IMR-90 (cell line): ENCODE data around the gene PPP1R8. TPM values are rescaled to one million over a fixed set of nuclear protein-coding genes. Genes with fewer than 3 reads are reported as not detected.
A peak's percentile ranks its signal among the peaks of the same experiment; 100 is the strongest.

Source experiments
- ATAC-seq: fragments of 200-7000 bp; cut with Tn5 transposase; 2 replicates; pipeline ENCODE4 v1.9.1; 2020; ENCODE audit warnings: low read depth, mild to moderate bottlenecking, moderate library complexity
- BruUV-seq: library from RNA; stranded (reverse); fragments of 400-500 nt; replicated peaks from 2 replicates; lab custom pipeline; 2021; lab: Mats Ljungman, UMichigan
- CTCF ChIA-PET: fragments of 300-600 bp; formaldehyde crosslinking; extraction: SDS; loops from one replicate; lab custom pipeline; 2021; ENCODE audit warnings: antibody characterized with exemption; lab: Yijun Ruan, JAX
- POLR2A ChIA-PET: fragments of 300-600 bp; sonication (Branson Sonifier 250); formaldehyde crosslinking; loops from one replicate; lab custom pipeline; 2022; ENCODE audit warnings: antibody characterized with exemption; ENCODE audit not compliant: unreplicated experiment; lab: Charles Lee
- DNase-seq: peaks from one replicate; pipeline ENCODE4 v3.0.0; 2013
- H2AFZ ChIP-seq: replicated peaks from 2 replicates; pipeline ENCODE3; 2013; ENCODE audit warnings: low read length, mild to moderate bottlenecking; ENCODE audit not compliant: poor library complexity
- H2AK5ac ChIP-seq: 2 replicates; pipeline ENCODE4 v1.6.1; 2013; ENCODE audit warnings: low read depth, low read length, inconsistent platforms
- H2AK9ac ChIP-seq: replicated peaks from 2 replicates; pipeline ENCODE3; 2013; ENCODE audit warnings: mild to moderate bottlenecking, low read depth, low read length, moderate library complexity; ENCODE audit not compliant: poor library complexity
- H2BK120ac ChIP-seq: 2 replicates; pipeline ENCODE4 v1.6.1; 2013; ENCODE audit warnings: low read depth, low read length, inconsistent platforms
- H2BK15ac ChIP-seq: 3 replicates; pipeline ENCODE4 v1.6.1; 2013; ENCODE audit warnings: low read depth, low read length, inconsistent platforms
- H2BK20ac ChIP-seq: 2 replicates; pipeline ENCODE4 v1.6.1; 2013; ENCODE audit warnings: low read depth, mild to moderate bottlenecking, inconsistent platforms, low read length, moderate library complexity
- H2BK5ac ChIP-seq: 2 replicates; pipeline ENCODE4 v1.6.1; 2013; ENCODE audit warnings: mild to moderate bottlenecking, low read depth, low read length, inconsistent platforms; ENCODE audit not compliant: poor library complexity, severe bottlenecking
- H3K14ac ChIP-seq: replicated peaks from 2 replicates; pipeline ENCODE4 v1.6.1; 2013; ENCODE audit warnings: low read depth, low read length, inconsistent platforms
- H3K18ac ChIP-seq: 2 replicates; pipeline ENCODE4 v1.6.1; 2013; ENCODE audit warnings: low read depth, low read length, control low read depth
- H3K23ac ChIP-seq: 2 replicates; pipeline ENCODE4 v1.6.1; 2013; ENCODE audit warnings: low read depth, low read length, inconsistent platforms
- H3K27ac ChIP-seq: 2 replicates; pipeline ENCODE4 v1.5.1; 2013; ENCODE audit warnings: mild to moderate bottlenecking, control low read depth, low read length; ENCODE audit not compliant: insufficient read depth
- H3K27me3 ChIP-seq: 2 replicates; pipeline ENCODE4 v1.6.1; 2013; ENCODE audit warnings: low read length; ENCODE audit not compliant: control insufficient read depth, insufficient read depth
- H3K36me3 ChIP-seq: 2 replicates; pipeline ENCODE4 v1.6.1; 2013; ENCODE audit warnings: low read length, mixed read lengths; ENCODE audit not compliant: control insufficient read depth, insufficient read depth
- H3K4ac ChIP-seq: 2 replicates; pipeline ENCODE4 v1.6.1; 2013; ENCODE audit warnings: low read depth, low read length, inconsistent platforms
- H3K4me1 ChIP-seq: 2 replicates; pipeline ENCODE4 v1.6.1; 2013; ENCODE audit warnings: low read length, mixed read lengths; ENCODE audit not compliant: control insufficient read depth, insufficient read depth
- H3K4me2 ChIP-seq: 2 replicates; pipeline ENCODE4 v1.6.1; 2013; ENCODE audit warnings: low read depth, mild to moderate bottlenecking, control low read depth, low read length, moderate library complexity
- H3K4me3 ChIP-seq: 2 replicates; pipeline ENCODE4 v1.5.1; 2013; ENCODE audit warnings: low read depth, mild to moderate bottlenecking, control low read depth, low read length, moderate library complexity; ENCODE audit not compliant: insufficient read depth
- H3K56ac ChIP-seq: 2 replicates; pipeline ENCODE4 v1.6.1; 2013; ENCODE audit warnings: low read length, inconsistent platforms; ENCODE audit not compliant: insufficient read depth; ENCODE audit errors: extremely low read depth
- H3K79me1 ChIP-seq, 2 experiments: 2 replicates each; pipeline ENCODE4 v1.6.1; 2013; ENCODE audit warnings: low read length in 2 of 2, inconsistent platforms in 1 of 2, low read depth in 1 of 2
- H3K9ac ChIP-seq: 2 replicates; pipeline ENCODE4 v1.6.1; 2013; ENCODE audit warnings: low read depth, low read length, control low read depth
- H3K9me1 ChIP-seq: 2 replicates; pipeline ENCODE4 v1.6.1; 2013; ENCODE audit warnings: low read length, inconsistent platforms; ENCODE audit not compliant: insufficient read depth
- H3K9me3 ChIP-seq: 2 replicates; pipeline ENCODE4 v1.6.1; 2013; ENCODE audit warnings: low read length; ENCODE audit not compliant: control insufficient read depth, insufficient read depth
- H4K20me1 ChIP-seq: 2 replicates; pipeline ENCODE4 v1.6.1; 2013; ENCODE audit warnings: low read length, inconsistent platforms; ENCODE audit not compliant: insufficient read depth
- H4K5ac ChIP-seq: 2 replicates; pipeline ENCODE4 v1.6.1; 2013; ENCODE audit warnings: mild to moderate bottlenecking, low read depth, low read length, control low read depth
- H4K8ac ChIP-seq, 2 experiments: 2 replicates each; pipeline ENCODE4 v1.6.1; 2013; ENCODE audit warnings: low read depth in 2 of 2, low read length in 2 of 2, control low read depth in 1 of 2, inconsistent platforms in 1 of 2
- H4K91ac ChIP-seq: 2 replicates; pipeline ENCODE4 v1.6.1; 2013; ENCODE audit warnings: low read depth, low read length, inconsistent platforms; ENCODE audit not compliant: insufficient read depth
- BHLHE40 ChIP-seq: fragments of 150-350 bp; IDR thresholded peaks from 2 replicates; pipeline ENCODE4 v1.6.1; 2016; ENCODE audit warnings: mild to moderate bottlenecking, low read depth, low read length
- CHD1 ChIP-seq: IDR thresholded peaks from 2 replicates; pipeline ENCODE4 v1.6.1; 2012; ENCODE audit warnings: low read depth, low read length, improper control_type of control experiment
- MAZ ChIP-seq: IDR thresholded peaks from 2 replicates; pipeline ENCODE4 v1.6.1; 2012; ENCODE audit warnings: low read depth, mild to moderate bottlenecking, low read length, improper control_type of control experiment, moderate library complexity, borderline replicate concordance
- MXI1 ChIP-seq: IDR thresholded peaks from 2 replicates; pipeline ENCODE4 v1.6.1; 2012; ENCODE audit warnings: low read depth, mild to moderate bottlenecking, low read length, moderate library complexity, borderline replicate concordance
- NFE2L2 ChIP-seq: fragments of 150-350 bp; IDR thresholded peaks from 2 replicates; pipeline ENCODE4 v1.6.1; 2016; ENCODE audit warnings: low read depth, mild to moderate bottlenecking, low read length
- POLR2A ChIP-seq: IDR thresholded peaks from 2 replicates; pipeline ENCODE4 v1.6.1; 2012; ENCODE audit warnings: mild to moderate bottlenecking, low read depth, low read length
- RAD21 ChIP-seq: IDR thresholded peaks from 2 replicates; pipeline ENCODE4 v1.6.1; 2012; ENCODE audit warnings: low read length, improper control_type of control experiment
- SMC3 ChIP-seq: fragments of 150-350 bp; IDR thresholded peaks from 2 replicates; pipeline ENCODE4 v1.6.1; 2016; ENCODE audit warnings: low read depth, mild to moderate bottlenecking, antibody characterized with exemption, low read length, moderate library complexity
- USF2 ChIP-seq: fragments of 150-350 bp; IDR thresholded peaks from 2 replicates; pipeline ENCODE4 v1.6.1; 2017; ENCODE audit warnings: mild to moderate bottlenecking, antibody characterized with exemption, low read length, low read depth
- WGBS, 2 experiments: methylation state at CpG; one replicate each; pipeline versions ENCODE4 v1.1.5 to v1.1.7; 2013; ENCODE audit warnings: missing lambda C conversion rate in 2 of 2; ENCODE audit not compliant: insufficient read length in 1 of 2; ENCODE audit errors: extremely low coverage in 2 of 2; 5-methylcytosine and 5-hydroxymethylcytosine counted together
- dilution Hi-C: fragments of 300-500 bp; cut with HindIII; formaldehyde crosslinking; loops from one replicate; pipeline ENCODE4 v1.14.3; 2018; ENCODE audit warnings: low sequenced_read_pairs; ENCODE audit not compliant: unreplicated experiment
- in situ Hi-C: fragments of 300-500 bp; cut with MboI; formaldehyde crosslinking; loops from 3 replicates; pipeline ENCODE4 v1.14.3; 2019; ENCODE audit warnings: low sequenced_read_pairs, inconsistent platforms, mixed read lengths
- intact Hi-C: fragments of 100-400 bp; cut with micrococcal nuclease; formaldehyde crosslinking; loops from 2 replicates; pipeline ENCODE4 v1.10.0; 2022
- polyA plus RNA-seq, 3 experiments: library from polyadenylated mRNA; depleted of rRNA; stranded (reverse); fragments of >200 nt; gene quantifications; 2 replicates each; pipeline ENCODE4 v1.2.3, GENCODE V29; 2012; ENCODE audit warnings: low replicate concordance in 1 of 3
- total RNA-seq: library from RNA; depleted of rRNA; stranded (reverse); fragments of >200 nt; gene quantifications from 2 replicates; pipeline ENCODE4 v1.2.3, GENCODE V29; 2012

The PPP1R8 gene
- total and polyA plus RNA-seq, 2 of the 4 experiments (the other 2 are of a cell fraction), result 53.8 to 80.1 TPM

GRCh38 chr1:27831568-27832410 lies 1.2 kb downstream of the PPP1R8 start:
- peak; percentile 5 for DNase-seq
- H3K36me3 ChIP-seq, result peaks cover 4% of the 10 kb centered on the region; the same call in 1 of the 2 replicates
- H2BK120ac ChIP-seq, result no peak overlapping the region
- H3K4me2 ChIP-seq, result peak overlapping the region; percentile 98
- peak overlapping the region; percentile 74; the same call in 1 of the 2 replicates for H2AK5ac ChIP-seq
- H3K14ac ChIP-seq, result peak overlapping the region; percentile 77
- TF ChIP-seq NFE2L2 (no peak), SMC3 (no peak), MAZ (no peak), MXI1 (no peak), BHLHE40 (no peak), CHD1 (no peak), POLR2A (no peak), USF2 (no peak), RAD21 (no peak)
- no peak for ATAC-seq
- no CpG with 5 or more reads among the region's 10 CpGs for WGBS, 2 experiments
- H3K79me1 ChIP-seq, result peaks cover 34 to 44% of the 10 kb centered on the region in 2 experiments
- H4K91ac ChIP-seq, result peak overlapping the region; percentile 17; the same call in 1 of the 2 replicates
- peaks cover 7% of the 10 kb centered on the region; the same call in 1 of the 2 replicates for H3K4me1 ChIP-seq
- ChIA-PET POLR2A (no interaction called here), CTCF (no interaction called here)
- in situ Hi-C loops, result no loop called here
- H2AFZ ChIP-seq, result no peak overlapping the region
- H4K8ac ChIP-seq, result peak overlapping the region; percentile 73 to 85; a peak in 3 of 4 replicates
- H3K18ac ChIP-seq, result no peak overlapping the region
- no peaks in the 10 kb centered on the region; the same call in 1 of the 2 replicates for H3K9me1 ChIP-seq
- peak overlapping the region; percentile 65 for H4K5ac ChIP-seq
- peak overlapping the region; percentile 19 for H2BK5ac ChIP-seq
- no peaks in the 10 kb centered on the region for H3K9me3 ChIP-seq
- H2AK9ac ChIP-seq, result no peak overlapping the region
- H3K27me3 ChIP-seq, result no peaks in the 10 kb centered on the region
- no peaks in the 10 kb centered on the region; the same call in 1 of the 2 replicates for H4K20me1 ChIP-seq
- peak overlapping the region; percentile 98 for H3K4me3 ChIP-seq
- H3K27ac ChIP-seq, result peak overlapping the region; percentile 31
- BruUV-seq, result no TSS peak
- no peak overlapping the region for H2BK15ac ChIP-seq
- no peak overlapping the region for H2BK20ac ChIP-seq
- peak overlapping the region; percentile 77; the same call in 1 of the 2 replicates for H3K56ac ChIP-seq
- dilution Hi-C loops, result no loop called here
- peak overlapping the region; percentile 93 for H3K23ac ChIP-seq
- peak overlapping the region; percentile 83 for H3K4ac ChIP-seq
- H3K9ac ChIP-seq, result peak overlapping the region; percentile 79
- intact Hi-C loops, result loop anchor here (2.0 to 5.0 kb wide), 3 partner anchors 59 to 159 kb away; partner anchors contain the start of genes FAM76A, IFI6 and STX12
